ENCODE data around the gene DLG1.

- TF ChIP-seq CTCF (conservative IDR thresholded peaks at IDR 0.05; ENCODE audit: low read depth in 2 of 2) = no peak
- TF ChIP-seq EZH2 (IDR thresholded peaks at IDR 0.05; ENCODE audit: low read depth, unreplicated experiment) = no peak
- no peak for TF ChIP-seq EZH2phosphoT487 (IDR thresholded peaks at IDR 0.05; ENCODE audit: unreplicated experiment)
- no peak for TF ChIP-seq JUNB (IDR thresholded peaks at IDR 0.05; ENCODE audit: unreplicated experiment)
- TF ChIP-seq CREB1 (CRISPR knock-in tag; IDR thresholded peaks at IDR 0.05; ENCODE audit: low read depth) = no peak
- no peak for TF ChIP-seq POLR2AphosphoS5 (IDR thresholded peaks at IDR 0.05; ENCODE audit: low read depth)
- no peak for TF ChIP-seq ZNF462 (CRISPR knock-in tag; IDR thresholded peaks at IDR 0.05)
- no peak for TF ChIP-seq REST (IDR thresholded peaks at IDR 0.05; ENCODE audit: unreplicated experiment)
Measured at GRCh38 chr3:197019535-197019934, 278.9 kb downstream of the DLG1 start.
